ENCODE measurements around the gene SMARCAD1.
"Not testable (repeated sequence)": the region's sequence is repeated elsewhere in the genome, so short reads cannot be mapped to it uniquely, and the experiment has no call there.

Gene SMARCAD1

DNA sequence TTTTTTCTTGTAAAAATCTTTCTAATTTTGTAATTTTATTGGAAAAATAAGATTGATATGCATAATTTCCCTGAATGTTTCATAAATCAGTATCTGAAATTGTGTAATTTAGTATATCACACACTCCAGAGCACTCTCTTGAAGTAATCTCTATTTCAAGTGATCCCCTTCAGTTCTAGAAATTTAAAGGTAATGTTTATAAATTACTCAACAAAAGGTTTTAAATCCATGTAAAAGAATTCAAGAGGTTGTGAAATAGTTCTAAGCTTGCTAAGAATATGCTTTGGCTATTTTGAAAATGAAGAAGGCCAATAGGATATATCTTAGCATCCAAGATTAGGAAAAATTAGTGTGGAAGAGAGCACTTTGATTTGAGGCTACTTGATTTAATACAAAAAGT lies 28.2 kb downstream of the SMARCAD1 start:
- DNase-seq: no peak

DNA sequence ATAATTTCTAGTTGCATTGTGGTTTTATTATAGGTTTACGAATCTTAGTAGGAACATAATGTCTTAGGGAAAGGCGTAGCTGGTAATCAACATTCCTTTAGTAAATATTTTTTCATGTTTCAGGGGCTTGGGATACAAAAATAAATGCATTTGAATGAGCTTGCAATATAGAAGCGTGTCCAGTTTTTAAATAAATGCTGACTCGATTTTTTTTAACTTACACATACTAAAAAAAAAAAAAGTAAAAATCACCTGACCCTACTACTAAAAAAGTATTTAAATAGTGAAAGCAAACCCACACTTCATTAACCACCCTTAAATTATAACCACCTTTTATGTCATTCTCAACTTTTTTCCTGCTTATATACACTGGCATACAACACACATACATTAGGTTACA lies 29.6 kb downstream of the SMARCAD1 start:
- DNase-seq: no peak

DNA sequence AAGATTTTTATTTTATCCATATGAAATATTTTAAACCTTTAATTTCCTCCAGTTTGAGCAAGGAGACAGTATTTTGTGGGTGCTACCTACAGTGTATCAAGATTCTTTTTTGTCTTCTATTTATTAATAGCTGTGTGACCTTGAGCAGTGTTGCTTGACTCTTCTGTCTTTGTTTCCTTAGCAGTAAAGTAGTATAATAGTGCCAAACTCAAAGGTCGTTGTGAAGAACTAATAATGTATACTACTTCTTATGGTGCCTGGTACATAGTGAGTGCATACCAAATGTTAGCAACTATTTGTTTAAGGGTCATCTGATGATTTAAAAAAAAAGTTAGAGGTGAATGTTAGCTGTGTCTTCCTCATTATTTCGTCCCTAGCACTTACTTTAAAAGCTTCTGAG lies 30.5 kb downstream of the SMARCAD1 start:
- DNase-seq: no peak

GRCh38 chr4:94240384-94240783 lies 32.7 kb downstream of the SMARCAD1 start:
- DNase-seq: no peak

GRCh38 chr4:94244087-94244828 lies 36.6 kb downstream of the SMARCAD1 start:
- DNase-seq: no peak

DNA sequence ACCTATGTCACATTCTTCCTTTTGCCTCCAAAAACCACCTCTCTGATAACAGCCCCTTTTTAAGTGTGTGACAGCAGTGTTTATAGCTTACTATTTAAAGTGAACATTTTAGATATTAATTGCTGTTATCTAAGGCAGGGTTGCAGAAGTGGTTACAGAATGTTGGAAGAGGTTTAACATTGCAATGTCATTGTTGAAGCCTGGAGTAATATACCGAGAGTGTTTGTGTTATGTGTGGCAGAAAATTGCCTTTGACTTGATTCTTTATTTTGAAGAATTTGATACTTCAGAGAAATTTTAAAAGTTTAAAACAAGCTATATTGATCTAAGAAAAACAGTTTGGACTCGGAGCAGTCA lies 37.1 kb downstream of the SMARCAD1 start:
- no peak for DNase-seq

DNA sequence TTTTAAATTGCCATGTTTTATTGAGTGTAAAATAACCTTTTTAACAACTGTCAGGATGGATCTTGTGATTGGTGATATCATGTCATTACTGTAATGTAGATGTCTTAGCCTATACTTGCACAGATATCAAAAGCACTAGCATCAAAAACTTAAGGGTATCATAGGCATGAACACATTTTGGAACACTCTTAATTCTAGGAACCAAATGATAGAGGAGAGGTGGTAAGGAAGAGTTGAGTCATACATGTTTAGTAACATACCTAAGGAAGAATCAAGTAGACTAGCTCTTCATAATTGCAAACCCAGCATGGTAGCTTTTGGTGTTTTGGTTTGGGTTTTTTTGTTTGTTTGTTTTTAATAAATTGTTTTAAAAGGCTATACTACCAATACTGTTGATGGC lies 43.4 kb downstream of the SMARCAD1 start:
- DNase-seq: no peak

DNA sequence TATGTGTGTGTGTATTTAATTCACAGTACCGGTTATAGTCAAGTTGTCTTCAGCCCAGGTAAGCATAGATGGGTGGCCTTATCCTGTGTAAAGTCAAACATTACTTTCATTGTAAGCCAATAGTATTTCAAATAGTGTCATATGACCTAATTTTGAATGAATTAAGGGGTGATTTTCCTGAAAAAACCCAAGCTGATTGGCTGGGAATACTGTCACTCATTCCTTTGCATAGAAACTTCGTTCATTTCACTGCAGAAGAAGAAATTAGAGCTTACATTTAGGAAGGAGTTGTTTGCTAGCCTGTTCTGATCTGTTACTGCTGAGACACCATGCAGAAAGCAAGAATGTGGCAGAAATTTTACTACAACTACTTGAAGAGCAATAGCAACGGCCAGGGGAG lies 45.4 kb downstream of the SMARCAD1 start:
- DNase-seq: no peak

DNA sequence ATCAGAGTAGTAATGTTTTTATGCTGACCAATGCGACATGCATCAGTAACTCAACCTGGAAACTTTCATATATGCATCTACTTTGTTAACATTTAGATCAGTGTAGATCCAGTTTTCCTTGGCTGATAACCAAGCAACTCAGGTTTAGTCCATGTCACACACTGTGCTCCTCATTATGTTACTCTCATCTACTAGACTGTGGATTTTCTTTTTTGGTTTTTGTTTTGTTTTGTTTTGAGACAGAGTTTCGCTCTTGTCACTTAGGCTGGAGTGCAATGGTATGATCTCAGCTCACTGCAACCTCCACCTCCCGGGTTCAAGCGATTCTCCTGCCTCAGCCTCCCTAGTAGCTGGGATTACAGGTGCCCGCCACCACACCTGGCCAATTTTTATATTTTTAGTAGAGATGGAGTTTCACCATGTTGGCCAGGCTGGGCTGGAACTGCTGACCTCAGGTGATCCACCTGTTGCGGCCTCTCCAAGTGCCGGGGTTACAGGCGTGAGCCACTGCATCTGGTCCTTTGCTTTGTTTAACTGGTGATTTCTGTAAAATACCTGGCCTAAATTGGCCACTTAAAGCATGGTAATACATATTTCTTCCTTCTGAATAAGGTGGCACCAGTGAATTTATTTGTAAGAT lies 48.6 kb downstream of the SMARCAD1 start:
- DNase-seq: no peak

GRCh38 chr4:94256828-94257227 lies 49.2 kb downstream of the SMARCAD1 start:
- DNase-seq: no peak

- DNase-seq: no peak
Measured at GRCh38 chr4:94262163-94263016, 54.7 kb downstream of the SMARCAD1 start.

- DNase-seq: no peak
Measured at GRCh38 chr4:94267037-94267436, 59.4 kb downstream of the SMARCAD1 start.

- DNase-seq: no peak
Measured at GRCh38 chr4:94271248-94271647, 63.6 kb downstream of the SMARCAD1 start.

GRCh38 chr4:94274912-94275311 lies 67.2 kb downstream of the SMARCAD1 start:
- no peak for DNase-seq

DNA sequence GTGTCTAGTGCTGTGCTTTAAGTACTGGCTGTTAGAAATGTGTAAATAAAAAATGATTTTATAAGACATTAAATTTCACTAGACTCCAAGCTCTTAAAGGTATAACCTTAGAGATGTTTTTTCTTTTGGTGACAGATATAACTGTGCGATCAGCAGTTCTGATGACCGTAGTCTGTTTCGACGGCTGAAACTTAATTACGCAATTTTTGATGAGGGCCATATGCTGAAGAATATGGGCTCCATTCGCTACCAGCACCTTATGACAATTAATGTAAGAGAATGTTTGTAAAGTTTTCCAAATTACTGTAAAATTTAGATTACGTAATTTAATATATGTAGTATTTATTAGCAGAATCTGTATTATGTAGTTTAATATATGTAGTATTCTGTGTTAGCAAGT lies 68.5 kb downstream of the SMARCAD1 start:
- no peak for DNase-seq

- DNase-seq: no peak
Measured at GRCh38 chr4:94277534-94277933, 69.9 kb downstream of the SMARCAD1 start.

DNA sequence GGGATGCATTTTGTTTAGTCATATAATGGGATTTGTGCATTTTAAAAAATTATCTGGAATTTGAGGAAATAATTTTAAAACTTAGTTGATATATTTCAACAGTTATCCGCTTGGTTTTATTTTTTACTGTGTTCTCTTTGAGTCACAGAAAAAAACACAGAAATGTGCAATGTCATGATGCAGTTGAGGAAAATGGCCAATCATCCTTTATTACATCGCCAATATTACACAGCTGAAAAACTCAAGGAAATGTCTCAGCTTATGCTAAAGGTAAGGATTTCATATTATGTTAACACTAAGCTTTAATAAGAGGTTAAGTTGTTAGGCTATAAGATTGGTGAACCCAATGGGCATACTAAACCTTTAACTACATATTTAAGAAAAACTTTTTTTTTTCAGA lies 71.1 kb downstream of the SMARCAD1 start:
- no peak for DNase-seq

- no peak for DNase-seq
Measured at GRCh38 chr4:94284889-94285288, 77.2 kb downstream of the SMARCAD1 start.

- no peak for DNase-seq
Measured at GRCh38 chr4:94285666-94286065, 78.0 kb downstream of the SMARCAD1 start.

DNA sequence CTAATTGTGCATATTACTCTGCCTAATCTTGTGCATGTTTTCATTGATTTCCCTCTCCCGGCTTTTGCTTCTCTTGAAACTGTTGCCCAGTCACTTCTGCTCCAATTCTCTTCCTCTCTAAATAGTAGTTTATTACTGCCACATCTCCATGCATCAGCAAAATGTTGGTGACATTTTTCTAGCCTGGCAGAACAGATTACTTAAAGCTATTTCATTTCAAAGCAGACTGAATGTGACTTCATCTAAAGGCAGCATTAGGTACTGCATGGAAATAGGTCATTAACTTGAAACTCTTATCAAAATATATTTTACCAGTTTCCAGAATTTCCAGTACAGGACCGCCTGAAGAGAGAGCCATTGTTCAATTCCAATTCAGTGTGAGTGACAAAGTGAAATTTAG lies 82.6 kb downstream of the SMARCAD1 start:
- no peak for DNase-seq

DNA sequence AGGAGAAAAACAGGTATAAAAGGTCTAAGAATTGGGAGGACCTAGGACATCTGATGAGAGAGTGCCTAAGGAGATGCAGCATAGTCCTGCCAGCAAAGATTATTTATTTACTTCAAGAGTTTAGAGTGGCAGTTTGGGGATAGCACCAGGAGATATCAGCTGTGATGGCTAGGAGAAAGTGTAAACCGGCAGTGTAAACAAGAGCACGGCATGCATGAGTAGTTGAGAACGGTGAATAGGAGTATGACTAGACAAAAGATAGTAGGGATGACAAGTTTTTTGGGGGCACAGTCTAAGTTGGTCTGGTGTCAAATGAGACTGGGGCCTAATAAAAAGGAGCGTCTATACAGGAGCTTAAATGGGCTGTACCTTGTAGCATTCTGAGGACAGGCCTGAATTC lies 86.3 kb downstream of the SMARCAD1 start:
- DNase-seq: not testable (repeated sequence)

DNA sequence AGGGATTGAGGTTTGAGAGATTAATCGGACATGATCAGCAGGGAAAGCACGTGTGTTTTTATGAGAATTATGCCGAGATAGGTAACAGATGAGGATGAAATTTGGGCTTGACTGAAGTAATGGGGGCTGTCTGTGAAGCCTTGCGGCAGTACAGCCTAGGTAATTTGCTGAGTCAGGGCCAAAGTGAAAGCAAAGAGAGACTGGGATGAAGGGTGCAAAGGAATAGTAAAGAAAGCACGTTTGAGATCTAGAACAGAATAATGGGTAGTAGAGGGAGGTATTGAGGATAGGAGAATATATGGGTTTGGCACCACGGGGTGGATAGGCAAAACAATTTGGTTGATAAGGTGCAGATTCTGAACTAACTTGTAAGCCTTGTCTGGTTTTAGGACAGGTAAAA lies 87.8 kb downstream of the SMARCAD1 start:
- not testable (repeated sequence) for DNase-seq

DNA sequence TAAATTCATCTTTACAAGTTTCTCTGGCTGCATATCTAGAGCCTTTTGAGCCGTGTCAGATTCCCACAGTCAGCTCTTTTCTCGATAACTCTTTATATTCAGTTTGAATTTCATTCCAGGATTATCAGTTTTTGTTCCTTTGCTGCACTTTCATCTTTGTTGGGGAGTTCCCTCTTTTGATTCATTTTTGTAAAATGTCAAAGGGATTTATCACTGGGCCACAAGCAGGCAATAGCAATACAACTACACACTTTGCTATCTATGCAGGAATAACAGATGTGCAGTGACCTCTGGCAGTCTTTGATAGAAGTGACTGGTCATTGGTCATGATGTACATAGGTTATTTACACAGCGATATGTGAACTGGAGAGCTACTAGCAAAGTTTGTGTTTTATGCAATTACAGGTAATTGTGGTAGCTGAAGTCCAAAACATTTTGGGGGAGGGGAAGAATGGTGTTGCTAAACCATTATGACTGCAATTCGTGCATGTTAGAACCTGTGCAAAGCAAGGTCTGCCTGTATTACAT lies 91.1 kb downstream of the SMARCAD1 start:
- DNase-seq: no peak

- DNase-seq: no peak
Measured at GRCh38 chr4:94302191-94302590, 94.5 kb downstream of the SMARCAD1 start.

Measured in stimulated activated CD4-positive, alpha-beta T cell treated with anti-CD3 and anti-CD28 coated beads, Interleukin-2, amount 100 ng/mL, for 24 hours (primary cell).